ENCODE data around the gene ITGB7.

Gene ITGB7

DNA sequence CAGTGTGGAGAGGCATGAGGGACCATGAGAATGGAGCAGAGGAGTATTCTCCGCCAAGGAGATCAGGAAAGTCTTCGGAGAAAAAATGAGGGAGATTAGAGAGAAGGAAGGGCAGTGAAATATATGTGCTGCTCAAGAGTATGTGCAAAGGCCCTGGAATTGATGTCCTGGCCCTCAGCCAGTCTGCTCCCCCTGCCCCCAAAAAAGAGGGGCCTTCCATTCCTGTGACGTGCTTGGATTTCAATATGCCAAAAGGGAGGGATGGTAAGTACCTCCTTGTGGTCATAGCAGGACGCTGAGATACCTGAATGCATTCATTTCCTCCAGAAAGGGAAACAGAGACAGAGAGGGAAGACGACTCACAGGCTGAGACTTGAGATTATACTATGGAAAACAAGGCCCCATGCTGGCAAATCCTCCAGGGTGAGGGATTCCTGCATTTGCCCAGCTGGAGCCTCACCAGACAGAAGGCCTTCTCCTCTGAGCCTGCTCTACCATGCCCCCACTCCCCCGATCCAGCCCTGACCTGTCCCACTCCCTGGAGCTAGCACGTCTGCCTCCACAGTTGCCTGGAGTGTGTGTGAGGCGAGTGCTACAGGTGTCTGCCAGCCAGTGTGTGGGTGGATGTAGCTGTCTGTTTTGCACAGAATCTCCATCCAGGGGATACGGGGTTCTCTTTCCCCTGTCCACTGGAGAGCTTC, 28.8 kb upstream of the ITGB7 start:
- no peak for DNase-seq
- H3K27me3 Mint-ChIP-seq, result peaks cover 60% of the 10 kb centered on the region
- H3K36me3 Mint-ChIP-seq, result no peaks in the 10 kb centered on the region
- H3K4me3 Mint-ChIP-seq, result no peak overlapping the region
- peaks cover 52% of the 10 kb centered on the region for H3K4me1 Mint-ChIP-seq
- H3K9me3 Mint-ChIP-seq, result no peaks in the 10 kb centered on the region
- H3K27ac Mint-ChIP-seq, result no peak overlapping the region
- CTCF ChIA-PET, result interaction anchor here (0.9 to 1.1 kb wide), 4 partner anchors 16 to 76 kb away, joined by 3 to 8 read pairs (median 4); a partner anchor contains a TSS

DNA sequence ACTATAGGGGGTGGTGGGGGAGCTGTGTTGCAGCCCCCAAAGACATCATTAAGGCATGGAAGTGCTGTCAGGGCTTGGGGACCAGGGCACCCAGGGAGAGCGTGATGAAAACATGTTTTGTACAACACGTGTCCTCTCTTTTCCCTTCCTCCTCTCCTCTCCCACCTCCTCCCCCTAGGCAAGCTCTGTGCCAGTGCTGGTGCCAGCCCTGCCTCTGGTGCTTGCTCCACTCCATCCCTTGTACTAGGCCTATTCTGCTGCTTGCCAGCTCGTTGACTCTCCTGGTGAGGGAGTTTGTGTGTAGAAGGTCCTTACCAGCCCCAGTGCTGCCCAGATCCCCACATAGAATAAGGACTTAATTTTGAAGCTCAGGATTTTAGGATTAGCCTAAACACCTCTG, 28.1 kb upstream of the ITGB7 start:
- H3K9me3 Mint-ChIP-seq, result no peaks in the 10 kb centered on the region
- peaks cover 54% of the 10 kb centered on the region for H3K4me1 Mint-ChIP-seq
- H3K36me3 Mint-ChIP-seq, result no peaks in the 10 kb centered on the region
- no peak overlapping the region for H3K4me3 Mint-ChIP-seq
- peaks cover 62% of the 10 kb centered on the region for H3K27me3 Mint-ChIP-seq
- no peak for DNase-seq
- no peak overlapping the region for H3K27ac Mint-ChIP-seq
- CTCF ChIA-PET, result interaction anchor here (0.9 to 1.4 kb wide), 2 partner anchors 16 to 25 kb away, joined by 3 to 7 read pairs; a partner anchor contains a TSS

DNA sequence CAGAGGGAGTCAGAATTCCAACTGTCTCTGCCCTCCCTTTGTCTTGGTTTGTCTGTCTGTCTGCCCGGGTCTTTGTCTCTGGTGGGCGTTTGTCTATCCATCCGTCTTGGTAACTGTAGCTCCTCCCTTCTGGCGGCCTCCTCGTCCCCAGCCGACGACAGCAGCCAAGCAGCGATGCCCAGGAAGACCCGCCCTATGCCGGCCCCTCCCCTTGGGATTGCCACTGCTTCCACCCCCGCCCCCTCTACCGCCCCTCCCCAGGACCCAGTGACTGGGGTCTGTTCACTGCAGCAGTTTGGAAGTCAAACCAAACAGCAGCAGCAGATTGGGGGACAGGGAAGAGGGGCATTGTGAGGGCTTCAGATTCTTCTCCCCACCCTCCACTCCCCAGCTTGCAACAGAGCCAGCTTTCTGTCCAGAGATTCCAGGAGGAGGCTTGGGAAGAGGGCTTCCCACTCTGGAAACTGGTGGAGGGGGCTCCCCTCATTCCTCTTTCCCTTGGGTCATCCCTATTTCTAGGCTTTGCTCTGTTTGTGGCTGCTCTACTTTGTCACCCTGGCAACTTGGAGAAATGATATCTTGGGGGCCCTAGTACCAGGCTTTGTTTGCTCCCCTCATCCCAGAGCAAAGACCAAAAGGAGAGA, 27.3 kb upstream of the ITGB7 start:
- H3K27ac Mint-ChIP-seq, result no peak overlapping the region
- H3K9me3 Mint-ChIP-seq, result no peaks in the 10 kb centered on the region
- peaks cover 60% of the 10 kb centered on the region for H3K27me3 Mint-ChIP-seq
- H3K36me3 Mint-ChIP-seq, result no peaks in the 10 kb centered on the region
- H3K4me3 Mint-ChIP-seq, result no peak overlapping the region
- peaks cover 54% of the 10 kb centered on the region for H3K4me1 Mint-ChIP-seq
- CTCF ChIA-PET, result interaction anchor here (1.4 to 2.0 kb wide), 2 partner anchors 17 to 21 kb away, joined by 7 read pairs; a partner anchor contains a TSS
- DNase-seq, result no peak

DNA sequence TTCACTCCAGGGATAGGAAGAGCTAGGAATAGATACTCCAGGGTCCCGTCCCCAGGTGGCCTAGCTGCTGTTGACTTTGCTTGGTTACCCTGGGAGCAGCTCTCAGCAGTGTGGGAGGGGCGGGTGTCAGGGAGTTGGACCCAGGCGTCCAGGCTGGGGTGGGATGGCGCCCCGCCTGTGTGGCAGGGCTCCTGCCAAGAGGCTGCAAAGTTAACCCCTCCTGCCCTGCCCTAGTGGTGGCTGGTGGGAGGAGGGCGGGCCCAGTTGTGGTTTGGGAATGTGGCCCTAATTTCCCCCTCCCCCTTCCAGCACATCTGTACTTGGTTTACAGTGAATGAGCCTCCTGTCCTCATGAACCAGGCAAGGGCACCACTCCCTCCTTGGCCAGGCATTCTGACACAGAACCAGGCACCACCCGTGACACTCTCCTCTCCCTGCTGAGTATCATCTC, 26.6 kb upstream of the ITGB7 start:
- CTCF ChIA-PET, result interaction anchor here (1.0 to 2.0 kb wide), 3 partner anchors 13 to 74 kb away, joined by 3 to 7 read pairs (median 5); no protein-coding TSS in a partner anchor
- no peak for DNase-seq
- peak overlapping the region; percentile 19 for H3K4me3 Mint-ChIP-seq
- H3K36me3 Mint-ChIP-seq, result no peaks in the 10 kb centered on the region
- H3K27me3 Mint-ChIP-seq, result peaks cover 55% of the 10 kb centered on the region
- no peak overlapping the region for H3K27ac Mint-ChIP-seq
- no peaks in the 10 kb centered on the region for H3K9me3 Mint-ChIP-seq
- peaks cover 54% of the 10 kb centered on the region for H3K4me1 Mint-ChIP-seq

DNA sequence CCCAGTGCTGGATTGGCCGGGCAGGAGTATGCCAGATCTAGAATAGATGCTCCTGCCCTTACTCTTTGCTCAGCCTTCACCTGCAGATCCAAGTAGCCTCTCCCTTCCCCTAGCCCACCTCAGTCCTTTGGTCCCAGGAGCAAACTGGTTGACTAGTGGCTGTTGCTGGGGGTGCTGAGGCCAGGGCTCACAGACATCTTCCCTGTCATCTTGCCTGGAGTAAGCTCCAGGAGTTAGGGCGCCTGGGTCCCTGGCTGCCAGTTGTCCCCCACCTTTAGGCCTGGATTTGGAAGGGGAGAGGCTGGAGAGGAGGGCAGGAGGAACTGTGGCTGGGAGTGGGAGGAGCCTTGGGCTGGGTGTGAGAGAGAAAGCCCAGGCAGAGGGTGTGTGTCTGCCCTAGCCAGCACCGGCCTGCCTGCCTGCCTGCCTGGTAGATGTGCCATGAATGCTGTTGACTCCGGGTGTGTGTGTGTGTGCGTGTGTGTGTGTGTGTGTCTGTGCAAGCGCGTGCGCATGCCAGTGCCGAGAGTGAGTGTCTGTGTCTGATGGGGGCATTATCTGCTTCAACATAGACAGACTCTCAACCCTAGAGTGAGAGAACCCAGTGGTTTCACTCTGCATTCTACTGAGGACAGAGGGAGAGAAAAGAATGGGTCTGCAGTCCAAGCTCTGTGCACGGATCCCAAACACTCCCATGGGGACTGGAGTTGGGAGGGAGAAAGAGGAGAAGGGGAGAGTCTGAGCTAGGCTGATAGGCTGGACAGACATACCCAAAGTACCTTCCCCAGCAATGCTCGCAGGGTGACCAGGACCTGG, 25.8 kb upstream of the ITGB7 start:
- DNase-seq, result peak; percentile 66
- CTCF ChIA-PET, result interaction anchor here (1.0 to 2.0 kb wide), 3 partner anchors 12 to 73 kb away, joined by 3 to 7 read pairs (median 5); no protein-coding TSS in a partner anchor
- H3K4me1 Mint-ChIP-seq, result peaks cover 57% of the 10 kb centered on the region
- H3K27me3 Mint-ChIP-seq, result peaks cover 50% of the 10 kb centered on the region
- H3K9me3 Mint-ChIP-seq, result no peaks in the 10 kb centered on the region
- H3K27ac Mint-ChIP-seq, result peak overlapping the region; percentile 83
- H3K36me3 Mint-ChIP-seq, result no peaks in the 10 kb centered on the region
- H3K4me3 Mint-ChIP-seq, result peak overlapping the region; percentile 80

DNA sequence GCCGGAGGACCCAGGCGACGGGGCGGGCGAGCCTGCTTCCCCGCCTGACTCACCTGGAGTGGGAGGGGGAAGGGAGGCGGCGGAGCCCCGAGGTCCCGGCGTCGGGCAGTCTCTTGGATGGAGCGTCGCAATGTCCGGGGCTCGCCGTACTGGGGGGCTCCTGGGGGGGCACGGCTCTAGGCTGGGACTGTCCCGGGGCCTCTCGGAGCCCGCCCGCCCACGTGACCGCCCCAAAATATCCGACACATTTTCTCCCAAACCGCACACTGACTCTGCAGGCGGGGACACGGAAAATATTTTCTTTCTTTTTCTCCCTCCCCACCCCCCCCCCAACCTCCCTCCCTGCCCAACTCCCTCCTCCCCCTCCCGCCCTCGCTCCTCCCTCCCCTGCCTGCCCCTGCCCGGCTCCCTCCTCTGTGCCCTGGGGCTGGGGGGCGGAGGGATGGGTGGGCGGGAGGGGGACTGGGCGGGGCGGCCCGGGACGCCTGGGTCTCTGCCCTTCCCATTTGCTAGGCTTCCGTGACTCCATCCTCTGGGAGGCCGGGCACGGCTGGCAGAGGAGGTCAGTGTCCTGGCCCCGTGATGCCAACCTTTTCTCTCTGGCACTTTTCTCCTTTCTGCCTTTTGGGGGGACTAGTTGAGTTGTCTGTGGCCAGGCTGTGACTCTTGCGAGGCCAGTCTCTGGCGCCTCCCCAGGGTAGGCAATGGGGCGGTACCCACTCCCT, 25.0 kb upstream of the ITGB7 start, which contains the start of gene RARG:
Gene RARG, minus strand, starts transcription at position 289 of the 725 bp plus-strand sequence. CDS start 4,664 bp downstream, outside the sequence.
- H3K27me3 Mint-ChIP-seq, result peaks cover 50% of the 10 kb centered on the region
- peak within 1 kb of the TSS; percentile 80 for H3K4me3 Mint-ChIP-seq
- peak within 1 kb of the TSS; percentile 83 for H3K27ac Mint-ChIP-seq
- DNase-seq, result peak; percentile 76
- no peaks in the 10 kb centered on the region for H3K9me3 Mint-ChIP-seq
- H3K36me3 Mint-ChIP-seq, result peaks cover under 1% of the 10 kb centered on the region
- H3K4me1 Mint-ChIP-seq, result peaks cover 53% of the 10 kb centered on the region
- CTCF ChIA-PET, result interaction anchor here (1.0 kb wide), 1 partner anchor 65 kb away, joined by 3 read pairs; no protein-coding TSS in a partner anchor

DNA sequence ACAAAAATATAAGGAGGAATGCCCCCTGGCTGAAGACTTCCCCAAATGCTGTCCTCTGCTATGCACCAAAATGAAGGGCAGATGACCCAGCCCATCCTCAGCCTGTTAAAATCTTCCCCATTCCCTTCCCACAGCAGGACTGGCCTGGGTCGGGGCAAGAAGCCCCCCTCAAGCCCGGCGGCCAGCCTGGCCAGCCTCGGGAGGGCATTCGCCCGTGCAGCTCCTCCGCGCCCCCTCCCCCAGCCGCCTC, 24.5 kb upstream of the ITGB7 start:
- CTCF ChIA-PET, result interaction anchor here (1.0 kb wide), 1 partner anchor 65 kb away, joined by 3 read pairs; no protein-coding TSS in a partner anchor
- H3K9me3 Mint-ChIP-seq, result no peaks in the 10 kb centered on the region
- peaks cover 52% of the 10 kb centered on the region for H3K27me3 Mint-ChIP-seq
- peaks cover 4% of the 10 kb centered on the region for H3K36me3 Mint-ChIP-seq
- peak overlapping the region; percentile 62 for H3K4me3 Mint-ChIP-seq
- no peak overlapping the region for H3K27ac Mint-ChIP-seq
- peaks cover 53% of the 10 kb centered on the region for H3K4me1 Mint-ChIP-seq
- DNase-seq, result no peak

DNA sequence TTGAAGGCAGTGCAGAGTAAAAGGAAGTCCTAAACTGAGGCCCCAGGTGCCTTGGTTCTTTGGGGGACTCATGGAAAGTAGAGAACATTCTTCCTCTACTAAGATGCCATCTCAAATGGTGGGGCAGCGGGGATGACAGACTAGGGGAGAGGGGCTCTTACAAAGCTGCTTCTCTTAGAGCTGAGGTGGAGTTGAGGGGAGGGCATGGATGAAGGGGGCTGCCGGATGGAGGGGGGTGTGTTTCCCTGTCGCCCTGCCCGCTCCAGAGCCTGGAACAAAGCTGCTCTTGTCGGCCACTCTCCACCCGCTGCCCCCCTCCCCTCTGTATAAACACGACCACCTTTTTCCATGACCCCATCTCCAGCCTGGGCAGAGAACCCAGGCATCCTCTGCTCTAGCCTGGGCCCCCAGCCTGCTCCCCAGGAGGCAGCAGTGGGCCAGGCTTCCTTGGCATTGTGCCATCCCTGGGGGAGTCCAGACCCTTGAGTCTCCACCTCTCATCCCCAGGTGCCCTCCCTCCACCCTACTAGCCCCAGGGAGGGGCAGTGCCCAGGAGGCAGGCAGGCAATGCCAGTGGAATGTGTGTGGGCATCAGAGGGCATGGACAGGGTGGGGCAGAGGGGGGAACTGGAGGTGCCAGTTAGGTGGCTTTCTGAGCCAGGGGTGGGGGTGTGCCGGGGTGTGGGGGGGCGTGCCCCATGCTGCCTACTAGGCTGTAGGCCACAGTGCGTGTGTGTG, 23.2 kb upstream of the ITGB7 start:
- H3K27ac Mint-ChIP-seq, result peak overlapping the region; percentile 56

DNA sequence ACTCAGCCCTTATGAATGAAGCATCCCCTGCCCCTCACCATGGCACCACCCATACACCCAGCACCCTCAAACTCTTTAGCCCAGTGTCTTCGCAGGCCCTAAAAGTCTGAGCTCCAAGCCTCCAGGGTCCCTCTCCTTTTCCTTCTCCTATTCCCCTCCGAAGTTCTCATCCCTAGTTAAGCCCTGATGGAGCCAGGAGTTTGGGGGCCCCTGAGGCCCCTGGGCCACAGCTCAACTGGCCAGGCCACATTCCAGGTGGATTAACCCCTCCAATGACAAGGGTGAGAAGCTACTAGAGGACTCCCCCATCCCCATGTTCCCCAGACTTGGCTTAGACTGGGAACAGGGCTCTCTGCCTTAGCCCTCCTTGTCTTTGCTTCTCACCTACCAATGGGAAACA, 22.4 kb upstream of the ITGB7 start:
- no peak for DNase-seq
- Mint-ChIP-seq H3K4me1 (peaks cover 52% of the 10 kb centered on the region), H3K9me3 (no peaks in the 10 kb centered on the region), H3K27me3 (peaks cover 54% of the 10 kb centered on the region), H3K36me3 (peaks cover 4% of the 10 kb centered on the region), H3K27ac (peak overlapping the region; percentile 21), H3K4me3 (no peak overlapping the region)
- CTCF ChIA-PET, result interaction anchor here (2.3 kb wide), 1 partner anchor 16 kb away, joined by 11 read pairs; no protein-coding TSS in a partner anchor

More for the DNA sequence above, 23.2 kb upstream of the ITGB7 start:
- Mint-ChIP-seq H3K27me3 (peaks cover 55% of the 10 kb centered on the region), H3K9me3 (no peaks in the 10 kb centered on the region), H3K4me3 (peak overlapping the region; percentile 1), H3K36me3 (peaks cover 4% of the 10 kb centered on the region), H3K4me1 (peaks cover 48% of the 10 kb centered on the region)
- no peak for DNase-seq
- CTCF ChIA-PET, result interaction anchor here (2.3 kb wide), 1 partner anchor 17 kb away, joined by 11 read pairs; no protein-coding TSS in a partner anchor

DNA sequence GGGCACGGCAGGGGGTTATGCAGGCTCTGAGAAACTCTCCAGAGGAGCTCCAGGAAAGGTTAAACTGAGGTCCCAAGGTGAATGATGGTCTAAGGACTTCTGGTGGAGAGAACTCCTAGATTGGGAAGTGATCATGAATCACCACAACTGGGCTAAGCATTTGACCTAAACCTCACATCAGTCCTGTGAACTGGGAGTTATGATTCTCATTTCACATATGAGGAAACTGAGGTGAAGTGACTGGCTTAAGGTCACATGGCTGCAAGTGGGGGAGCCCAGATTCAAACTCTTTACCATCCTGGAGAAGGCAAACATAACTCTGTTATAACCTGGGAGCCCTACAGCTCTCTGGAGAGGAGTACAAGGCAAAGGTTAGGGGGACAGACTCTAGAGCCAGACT, 20.8 kb upstream of the ITGB7 start:
- Mint-ChIP-seq H3K4me1 (peaks cover 55% of the 10 kb centered on the region), H3K9me3 (no peaks in the 10 kb centered on the region), H3K4me3 (no peak overlapping the region), H3K27ac (no peak overlapping the region), H3K27me3 (peaks cover 41% of the 10 kb centered on the region), H3K36me3 (peaks cover 4% of the 10 kb centered on the region)
- CTCF ChIA-PET, result interaction anchor here (1.3 to 2.3 kb wide), 2 partner anchors 14 to 23 kb away, joined by 3 to 11 read pairs; no protein-coding TSS in a partner anchor
- no peak for DNase-seq

DNA sequence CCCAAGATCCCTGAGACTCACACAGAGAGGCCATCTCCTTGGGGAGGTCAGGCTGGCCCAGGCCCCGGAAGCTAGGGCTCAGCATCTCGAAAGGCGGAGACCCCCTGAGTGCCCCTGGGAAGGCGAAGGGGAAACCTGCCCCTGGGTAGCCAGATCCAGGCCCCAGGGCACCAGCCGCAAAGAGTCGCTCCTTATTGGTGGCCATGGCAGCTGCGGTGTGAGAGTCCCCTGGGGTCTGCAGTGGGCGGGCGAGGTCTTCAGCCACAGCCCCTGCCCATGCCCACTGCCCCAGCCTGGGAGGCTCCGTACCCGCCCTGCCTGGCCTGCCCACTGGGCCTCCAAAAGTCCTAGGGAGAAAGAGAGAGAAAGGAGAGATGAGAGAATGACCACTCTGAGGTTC, 20.3 kb upstream of the ITGB7 start:
- peaks cover 4% of the 10 kb centered on the region for H3K36me3 Mint-ChIP-seq
- peaks cover 36% of the 10 kb centered on the region for H3K27me3 Mint-ChIP-seq
- peaks cover 55% of the 10 kb centered on the region for H3K4me1 Mint-ChIP-seq
- CTCF ChIA-PET, result interaction anchor here (1.0 to 1.3 kb wide), 2 partner anchors 13 to 24 kb away, joined by 3 read pairs; no protein-coding TSS in a partner anchor
- no peak for DNase-seq
- no peaks in the 10 kb centered on the region for H3K9me3 Mint-ChIP-seq
- no peak overlapping the region for H3K4me3 Mint-ChIP-seq
- no peak overlapping the region for H3K27ac Mint-ChIP-seq

DNA sequence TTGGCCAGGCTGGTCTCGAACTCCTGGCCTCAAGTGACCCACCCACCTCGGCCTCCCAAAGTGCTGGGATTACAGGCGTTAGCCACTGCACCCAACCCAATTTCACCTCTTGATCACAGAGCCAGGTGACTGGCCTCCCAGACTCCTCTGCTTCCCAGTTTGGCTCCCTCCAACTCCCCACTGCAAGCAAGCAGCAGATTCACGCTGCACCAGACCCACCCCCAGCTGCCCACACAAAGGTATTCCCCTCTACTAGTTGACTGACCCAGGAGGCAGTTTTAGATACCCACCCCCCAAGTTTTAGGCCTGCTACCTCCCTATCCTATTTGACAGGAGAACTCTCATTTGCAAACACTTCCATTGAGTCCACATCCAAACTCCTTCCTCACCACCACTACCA, 19.8 kb upstream of the ITGB7 start:
- DNase-seq, result no peak
- Mint-ChIP-seq H3K9me3 (no peaks in the 10 kb centered on the region), H3K4me1 (peaks cover 58% of the 10 kb centered on the region), H3K36me3 (peaks cover 4% of the 10 kb centered on the region), H3K4me3 (no peak overlapping the region), H3K27ac (no peak overlapping the region), H3K27me3 (peaks cover 35% of the 10 kb centered on the region)
- CTCF ChIA-PET, result interaction anchor here (1.0 kb wide), 1 partner anchor 12 kb away, joined by 3 read pairs; no protein-coding TSS in a partner anchor

All from activated naive CD4-positive, alpha-beta T cell treated with anti-CD3 and anti-CD28 coated beads, Interleukin-2, amount 10 ng/mL, durations not matched to agents 7 days and 5 days (primary cell).